ENCODE measurements around the gene NGDN. TPM values are rescaled to one million over a fixed set of nuclear protein-coding genes. Genes with fewer than 3 reads are reported as not detected.

The NGDN gene
- total RNA-seq, 2 experiments from 2014 or later = 75.2 to 80.3 TPM

DNA sequence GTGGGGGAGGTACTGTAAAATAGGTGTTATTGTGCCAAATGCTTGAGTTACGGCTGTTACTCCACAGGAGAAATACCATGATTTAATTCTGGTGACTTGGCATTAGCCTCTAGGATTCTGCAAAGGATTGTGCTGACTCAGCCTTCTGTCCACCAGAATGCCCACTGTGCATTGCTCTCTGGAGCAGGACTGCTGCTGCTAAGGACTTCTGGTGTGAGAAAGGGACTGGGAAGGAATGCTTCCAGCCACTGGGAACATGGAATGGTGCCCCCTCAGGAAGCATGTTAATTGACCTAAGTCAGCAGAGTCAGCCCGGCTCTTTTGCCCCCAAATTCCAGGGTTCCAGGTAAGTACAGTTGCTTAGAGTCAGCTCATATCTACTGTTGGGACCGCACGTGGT, 49.2 kb downstream of the NGDN start:
- no peak overlapping the region for H3K27ac Mint-ChIP-seq
- H3K4me1 Mint-ChIP-seq = no peaks in the 10 kb centered on the region
- no peaks in the 10 kb centered on the region for H3K36me3 Mint-ChIP-seq
- no peaks in the 10 kb centered on the region for H3K27me3 Mint-ChIP-seq
- no peak overlapping the region for H3K4me3 Mint-ChIP-seq
- H3K9me3 Mint-ChIP-seq = no peaks in the 10 kb centered on the region
- no peak for DNase-seq

DNA sequence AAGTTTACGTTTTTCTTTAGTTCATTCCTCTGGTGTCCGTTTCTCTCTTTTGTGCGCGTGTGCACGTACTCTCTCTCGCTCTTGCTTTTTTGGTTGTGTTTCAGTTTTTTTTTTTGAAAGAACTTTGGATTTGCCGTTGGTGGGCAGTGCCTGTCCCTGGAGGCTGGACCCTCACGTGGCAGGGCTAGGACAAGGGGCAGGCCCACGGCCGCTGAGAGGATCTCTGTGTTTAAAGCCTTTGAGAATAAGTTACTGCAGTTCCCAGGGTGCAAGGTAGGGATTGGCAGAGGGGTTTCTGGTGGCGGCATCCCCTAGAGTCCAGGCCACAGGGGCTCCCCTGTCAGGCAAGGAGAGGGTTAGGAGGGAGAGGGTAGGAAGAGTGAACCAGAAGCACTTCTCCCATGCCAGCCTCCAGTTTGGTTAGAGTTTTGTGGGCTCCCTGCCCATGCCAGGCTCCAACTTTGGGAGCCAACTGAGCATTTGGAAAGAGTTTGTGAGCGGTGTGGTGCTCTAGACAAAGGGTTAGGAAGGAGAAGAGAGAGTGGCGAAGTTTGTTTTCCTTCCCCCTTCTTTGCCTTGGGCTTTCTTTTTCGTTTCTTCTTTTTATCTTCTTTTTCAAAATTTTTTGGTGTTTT, 51.5 kb downstream of the NGDN start:
- no peaks in the 10 kb centered on the region for H3K4me1 Mint-ChIP-seq
- DNase-seq = no peak
- H3K27ac Mint-ChIP-seq = no peak overlapping the region
- no peaks in the 10 kb centered on the region for H3K27me3 Mint-ChIP-seq
- no peak overlapping the region for H3K4me3 Mint-ChIP-seq
- no peaks in the 10 kb centered on the region for H3K9me3 Mint-ChIP-seq
- no peaks in the 10 kb centered on the region for H3K36me3 Mint-ChIP-seq

DNA sequence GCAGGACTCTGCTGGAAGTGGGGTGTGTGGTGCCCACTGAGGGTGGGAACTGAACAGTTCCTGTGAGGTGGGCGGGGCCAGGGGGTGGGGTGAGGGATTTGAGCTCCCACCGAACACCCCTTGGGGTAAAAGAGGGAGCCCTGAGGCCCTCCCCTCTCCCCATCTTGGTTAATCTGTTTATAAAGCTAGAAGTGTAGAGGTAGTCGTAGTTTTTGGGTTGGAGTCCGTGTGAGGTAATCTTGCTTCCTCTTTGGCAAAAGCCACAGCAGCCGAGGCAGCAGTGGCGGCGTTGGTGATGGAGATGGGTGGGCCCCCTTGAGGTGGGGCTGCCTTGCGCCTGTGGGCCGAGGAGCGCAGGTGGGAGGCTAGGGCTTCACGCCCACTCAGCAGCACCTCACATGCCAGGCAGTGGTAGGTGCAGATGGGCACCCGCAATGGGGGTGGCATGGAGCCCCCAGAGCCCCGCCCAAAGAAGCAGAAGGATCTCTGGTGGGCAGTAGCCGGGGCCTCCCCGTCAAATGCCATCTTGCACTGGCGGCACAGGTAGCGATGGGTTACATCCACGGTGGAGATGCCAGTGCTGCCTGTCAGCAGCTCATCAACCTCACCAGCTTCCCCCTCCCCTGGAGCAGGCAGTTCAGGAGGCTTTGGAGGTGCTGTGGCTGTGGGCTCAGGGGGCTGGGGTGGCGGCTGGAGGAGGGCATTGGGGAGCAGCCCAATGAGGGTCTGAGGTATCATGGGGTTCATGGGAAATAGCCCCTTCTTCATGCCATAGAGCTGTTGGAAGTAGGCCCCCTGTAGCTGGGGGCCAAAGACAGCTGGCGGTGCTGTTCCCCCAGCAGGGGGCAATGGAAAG, 52.5 kb downstream of the NGDN start:
- no peak for DNase-seq
- Mint-ChIP-seq H3K9me3 (no peaks in the 10 kb centered on the region), H3K4me3 (no peak overlapping the region), H3K36me3 (no peaks in the 10 kb centered on the region), H3K27me3 (no peaks in the 10 kb centered on the region), H3K4me1 (no peaks in the 10 kb centered on the region), H3K27ac (no peak overlapping the region)

DNA sequence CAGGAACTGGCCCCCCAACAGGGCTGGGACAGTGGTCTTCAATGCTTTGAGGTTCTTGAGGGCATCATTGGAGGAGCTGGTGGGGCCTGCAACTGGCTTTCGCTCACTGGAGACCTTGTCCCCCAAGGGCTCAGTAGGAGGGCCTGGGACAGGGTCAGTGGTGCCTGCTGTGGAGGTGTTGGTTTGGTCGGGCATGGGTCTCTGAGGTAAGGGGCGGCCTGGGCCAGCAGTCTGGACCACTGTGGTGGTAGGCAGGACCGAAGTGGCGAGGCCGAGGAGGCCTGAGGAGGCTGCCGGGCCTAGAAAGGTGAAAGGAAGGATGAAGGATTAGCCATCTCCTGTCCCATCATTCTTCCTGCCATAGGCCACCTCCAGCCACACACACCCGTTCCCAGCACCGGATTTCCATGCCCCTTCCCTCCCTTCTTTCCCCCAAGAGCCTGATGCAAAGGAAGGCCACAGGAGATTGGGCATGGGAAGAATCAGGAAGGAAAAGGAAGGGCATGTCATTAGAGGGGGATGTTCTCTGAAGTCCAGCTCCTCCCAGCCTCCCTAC, 53.2 kb downstream of the NGDN start:
- Mint-ChIP-seq H3K36me3 (no peaks in the 10 kb centered on the region), H3K4me1 (no peaks in the 10 kb centered on the region), H3K4me3 (no peak overlapping the region), H3K9me3 (no peaks in the 10 kb centered on the region), H3K27me3 (no peaks in the 10 kb centered on the region), H3K27ac (no peak overlapping the region)
- DNase-seq = no peak

DNA sequence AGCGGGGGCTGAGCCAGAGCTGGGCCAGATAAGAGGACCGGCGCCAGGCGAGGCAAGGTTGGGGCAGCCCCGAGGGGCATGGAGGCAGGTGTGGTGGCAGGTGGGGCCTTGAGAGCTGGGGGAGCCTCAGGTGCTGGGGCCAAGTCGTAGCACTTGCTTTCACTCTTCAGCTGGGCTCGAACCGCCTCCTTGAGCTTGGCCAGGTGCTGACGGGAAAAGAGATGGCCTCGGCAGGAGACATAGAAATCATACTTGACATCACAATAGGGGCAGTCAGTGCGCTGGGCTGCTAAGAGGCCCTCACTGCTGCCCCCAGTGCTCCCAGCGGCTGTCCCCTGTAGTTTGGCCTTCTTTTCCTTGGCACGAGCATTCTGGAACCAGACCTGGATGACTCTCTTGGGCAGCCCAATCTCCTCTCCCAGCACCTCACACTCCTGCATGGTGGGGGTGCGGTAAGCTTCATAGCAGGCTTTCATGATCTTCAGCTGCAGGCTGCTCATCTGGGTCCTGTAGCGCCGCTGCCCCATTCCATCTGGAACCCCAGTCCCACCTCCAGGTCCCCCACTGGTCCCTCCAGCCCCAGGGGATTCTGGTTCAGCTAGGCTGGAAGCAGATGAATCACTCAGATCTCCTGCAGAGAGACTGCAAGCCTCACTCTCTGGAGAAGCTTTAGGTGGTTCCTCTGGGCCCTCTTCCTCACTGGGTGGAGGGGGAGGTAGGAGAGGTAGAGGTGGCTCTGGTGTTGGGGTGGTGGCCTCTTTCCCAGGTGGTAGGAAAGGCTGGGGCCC, 53.9 kb downstream of the NGDN start:
- no peak overlapping the region for H3K27ac Mint-ChIP-seq
- DNase-seq = no peak
- H3K4me3 Mint-ChIP-seq = no peak overlapping the region
- no peaks in the 10 kb centered on the region for H3K4me1 Mint-ChIP-seq
- H3K36me3 Mint-ChIP-seq = no peaks in the 10 kb centered on the region
- H3K9me3 Mint-ChIP-seq = no peaks in the 10 kb centered on the region
- no peaks in the 10 kb centered on the region for H3K27me3 Mint-ChIP-seq

DNA sequence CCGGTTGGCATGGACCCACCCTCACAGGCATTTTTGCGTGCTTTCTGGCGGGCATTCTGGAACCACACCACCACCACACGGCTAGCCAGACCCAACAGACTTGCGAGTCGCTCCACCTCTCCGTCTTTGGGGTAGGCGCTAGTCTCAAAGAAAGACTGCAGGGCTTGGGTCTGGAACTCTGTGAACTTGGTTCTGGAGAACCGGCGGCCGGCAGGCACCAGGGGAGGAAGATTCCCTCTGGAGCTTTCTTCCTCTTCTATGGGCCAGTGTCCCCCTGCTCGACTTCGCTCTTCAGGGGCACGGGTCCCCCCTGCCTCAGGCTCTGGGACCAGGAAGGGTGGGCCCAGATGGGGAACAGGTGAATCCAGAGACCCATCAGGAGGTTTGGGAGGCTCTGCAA, 55.5 kb downstream of the NGDN start:
- no peaks in the 10 kb centered on the region for H3K4me1 Mint-ChIP-seq
- H3K9me3 Mint-ChIP-seq = no peaks in the 10 kb centered on the region
- no peaks in the 10 kb centered on the region for H3K36me3 Mint-ChIP-seq
- H3K4me3 Mint-ChIP-seq = no peak overlapping the region
- no peaks in the 10 kb centered on the region for H3K27me3 Mint-ChIP-seq
- DNase-seq = no peak
- no peak overlapping the region for H3K27ac Mint-ChIP-seq

DNA sequence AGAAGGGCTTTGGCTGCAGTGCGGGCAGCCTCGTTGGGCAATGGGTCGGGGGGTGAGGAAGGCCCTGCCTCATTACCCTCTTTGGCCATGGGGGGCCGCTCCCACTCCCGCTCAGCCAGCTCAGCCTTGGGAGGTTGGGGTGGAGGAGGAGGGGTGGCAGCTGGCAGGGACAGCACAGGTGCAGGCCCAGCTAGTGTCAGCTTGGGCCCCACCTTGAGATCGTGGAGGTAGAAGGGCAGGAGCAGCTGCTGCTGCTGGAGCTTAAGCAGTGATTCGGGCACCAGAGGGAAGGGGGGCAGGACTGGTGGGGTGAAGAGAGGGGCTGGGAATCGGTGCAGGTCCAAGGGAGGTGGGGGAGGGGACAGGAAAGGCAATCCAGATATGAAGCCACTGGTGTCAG, 56.1 kb downstream of the NGDN start:
- no peak for DNase-seq
- Mint-ChIP-seq H3K27me3 (no peaks in the 10 kb centered on the region), H3K27ac (no peak overlapping the region), H3K9me3 (no peaks in the 10 kb centered on the region), H3K4me3 (no peak overlapping the region), H3K36me3 (no peaks in the 10 kb centered on the region), H3K4me1 (no peaks in the 10 kb centered on the region)

Other genes starting within 250 kb of the NGDN start
- gene RNF212B, start 231.8 kb upstream of the NGDN start, total RNA-seq = not detected
- gene HOMEZ, start 183.6 kb upstream of the NGDN start, total RNA-seq = 10 to 100 TPM; 10.8 to 12.7 TPM
- gene PPP1R3E, start 166.8 kb upstream of the NGDN start, total RNA-seq = 10 to 100 TPM; 21.1 to 21.4 TPM
- gene BCL2L2, start 162.9 kb upstream of the NGDN start, total RNA-seq = 1 to 10 TPM; 1.4 to 1.8 TPM
- gene PABPN1, start 148.2 kb upstream of the NGDN start, total RNA-seq = 100 to 1,000 TPM; 280 to 289 TPM
- gene SLC22A17, start 116.8 kb upstream of the NGDN start, total RNA-seq = 1 to 10 TPM; 2.2 to 2.9 TPM
- not detected for gene EFS, start 104.5 kb upstream of the NGDN start, total RNA-seq
- not detected for gene IL25, start 96.9 kb upstream of the NGDN start, total RNA-seq
- gene CMTM5, start 92.7 kb upstream of the NGDN start, total RNA-seq = not detected
- not detected for gene MYH6, start 61.4 kb upstream of the NGDN start, total RNA-seq
- under 1 TPM; 0.04 to 0.06 TPM for gene MYH7, start 34.0 kb upstream of the NGDN start, total RNA-seq
- 1 to 10 TPM in 1 of 2 experiments, under 1 TPM in 1; 0.85 to 1.1 TPM for gene ZFHX2, start 82.1 kb downstream of the NGDN start, total RNA-seq
- 1 to 10 TPM; 7.6 to 9.4 TPM for gene THTPA, start 86.6 kb downstream of the NGDN start, total RNA-seq
- 100 to 1,000 TPM; 118 to 124 TPM for gene AP1G2, start 98.1 kb downstream of the NGDN start, total RNA-seq
- under 1 TPM; 0.72 to 0.74 TPM for gene JPH4, start 109.1 kb downstream of the NGDN start, total RNA-seq
- gene DHRS2, start 166.7 kb downstream of the NGDN start, total RNA-seq = 10 to 100 TPM; 10.4 to 11.6 TPM